Mesenchymal stem cell (in vitro differentiated cells and primary cell): ENCODE data around the gene NTN1.
A peak's percentile ranks its signal among the peaks of the same experiment; 100 is the strongest.

ENCODE experiments used
- DNase-seq: peaks from one replicate; pipeline ENCODE4 v3.0.0-alpha.2; 2013
- H2AFZ ChIP-seq: one replicate; pipeline ENCODE4 v1.6.1; 2013; ENCODE audit warnings: low read depth, mild to moderate bottlenecking, control low read depth, inconsistent platforms, low read length, moderate library complexity
- H2AK5ac ChIP-seq: 2 replicates; pipeline ENCODE4 v1.6.1; 2013; ENCODE audit warnings: low read length, moderate library complexity, mild to moderate bottlenecking, inconsistent platforms; ENCODE audit not compliant: severe bottlenecking
- H2BK120ac ChIP-seq: one replicate; pipeline ENCODE4 v1.6.1; 2013; ENCODE audit warnings: low read depth, mild to moderate bottlenecking, inconsistent platforms, low read length, moderate library complexity
- H2BK12ac ChIP-seq, 2 experiments: one replicate each; pipeline ENCODE4 v1.6.1; 2013; ENCODE audit warnings: inconsistent platforms in 2 of 2, low read length in 2 of 2, mild to moderate bottlenecking in 2 of 2, moderate library complexity in 2 of 2, control low read depth in 1 of 2
- H2BK15ac ChIP-seq: one replicate; pipeline ENCODE4 v1.6.1; 2013; ENCODE audit warnings: mild to moderate bottlenecking, low read depth, inconsistent platforms; ENCODE audit not compliant: poor library complexity, severe bottlenecking
- H2BK5ac ChIP-seq: 2 replicates; pipeline ENCODE4 v1.6.1; 2013; ENCODE audit warnings: low read depth, mild to moderate bottlenecking, low read length, control low read depth, inconsistent platforms; ENCODE audit not compliant: poor library complexity, severe bottlenecking
- H3K14ac ChIP-seq, 2 experiments: one replicate each; pipeline ENCODE4 v1.6.1; 2013; ENCODE audit warnings: inconsistent platforms in 2 of 2, low read length in 2 of 2, control low read depth in 1 of 2, mild to moderate bottlenecking in 1 of 2, moderate library complexity in 1 of 2
- H3K18ac ChIP-seq, 2 experiments: one replicate each; pipeline ENCODE4 v1.6.1; 2013; ENCODE audit warnings: inconsistent platforms in 2 of 2, low read length in 2 of 2, control low read depth in 1 of 2, low read depth in 1 of 2, mild to moderate bottlenecking in 1 of 2
- H3K23ac ChIP-seq, 2 experiments: one replicate each; pipeline ENCODE4 v1.6.1; 2013; ENCODE audit warnings: inconsistent platforms in 2 of 2, low read length in 2 of 2, mild to moderate bottlenecking in 2 of 2, moderate library complexity in 2 of 2, control low read depth in 1 of 2
- H3K27ac ChIP-seq: 2 replicates; pipeline ENCODE4 v1.5.1; 2013; ENCODE audit warnings: mild to moderate bottlenecking, moderate library complexity, low read length, control low read depth, inconsistent platforms; ENCODE audit not compliant: poor library complexity, severe bottlenecking
- H3K27me3 ChIP-seq, 2 experiments: 2 replicates each; pipeline versions ENCODE4 v1.6.1 to v1.7.0; 2013; ENCODE audit warnings: low read length in 2 of 2, mild to moderate bottlenecking in 2 of 2, moderate library complexity in 2 of 2, control low read depth in 1 of 2, inconsistent platforms in 1 of 2; ENCODE audit not compliant: control insufficient read depth in 1 of 2, insufficient read depth in 1 of 2
- H3K36me3 ChIP-seq, 2 experiments: 2 replicates each; pipeline versions ENCODE4 v1.6.1 to v1.7.0; 2013; ENCODE audit warnings: low read length in 2 of 2, control low read depth in 1 of 2, inconsistent platforms in 1 of 2, low read depth in 1 of 2, mild to moderate bottlenecking in 1 of 2; ENCODE audit not compliant: insufficient read depth in 2 of 2, control insufficient read depth in 1 of 2
- H3K4ac ChIP-seq, 2 experiments: one replicate each; pipeline ENCODE4 v1.6.1; 2013; ENCODE audit warnings: inconsistent platforms in 2 of 2, low read length in 2 of 2, mild to moderate bottlenecking in 2 of 2, moderate library complexity in 2 of 2, control low read depth in 1 of 2, low read depth in 1 of 2
- H3K4me1 ChIP-seq: 2 replicates; pipeline ENCODE4 v1.6.1; 2013; ENCODE audit warnings: low read depth, low read length, control low read depth; ENCODE audit not compliant: control insufficient read depth, insufficient read depth
- H3K4me2 ChIP-seq: 2 replicates; pipeline ENCODE4 v1.6.1; 2013; ENCODE audit warnings: low read length, mild to moderate bottlenecking, inconsistent platforms; ENCODE audit not compliant: poor library complexity, severe bottlenecking
- H3K4me3 ChIP-seq, 2 experiments: 2 replicates each; pipeline versions ENCODE4 v1.5.1 to v1.7.0; 2013; ENCODE audit warnings: low read length in 2 of 2, mild to moderate bottlenecking in 2 of 2, control low read depth in 1 of 2, low read depth in 1 of 2; ENCODE audit not compliant: insufficient read depth in 1 of 2
- H3K79me1 ChIP-seq: replicated peaks from 2 replicates; pipeline ENCODE4 v1.6.1; 2013; ENCODE audit warnings: mild to moderate bottlenecking, control low read depth, low read length, inconsistent platforms; ENCODE audit not compliant: poor library complexity, severe bottlenecking
- H3K9ac ChIP-seq: 2 replicates; pipeline ENCODE4 v1.7.0; 2013; ENCODE audit warnings: mild to moderate bottlenecking, low read length, moderate library complexity
- H3K9me3 ChIP-seq: 2 replicates; pipeline ENCODE4 v1.7.0; 2013; ENCODE audit warnings: mild to moderate bottlenecking, low read length; ENCODE audit not compliant: control insufficient read depth
- H4K8ac ChIP-seq: one replicate; pipeline ENCODE4 v1.6.1; 2013; ENCODE audit warnings: inconsistent platforms, mild to moderate bottlenecking, low read length, moderate library complexity
- H4K91ac ChIP-seq: one replicate; pipeline ENCODE4 v1.6.1; 2013; ENCODE audit warnings: mild to moderate bottlenecking, low read length, inconsistent platforms
- WGBS: methylation state at CpG from one replicate; pipeline ENCODE4 v1.1.7; 2013; ENCODE audit warnings: mixed read lengths; 5-methylcytosine and 5-hydroxymethylcytosine counted together

NTN1 gene

GRCh38 chr17:9203771-9204425, 182.6 kb downstream of the NTN1 start:
- Histone ChIP-seq H3K4ac (no peak overlapping the region), H2BK120ac (no peak overlapping the region), H2BK15ac (no peak overlapping the region), H3K14ac (no peak overlapping the region), H3K36me3 (no peaks in the 10 kb centered on the region), H2AFZ (no peak overlapping the region), H4K8ac (no peak overlapping the region), H2BK12ac (no peak overlapping the region), H3K23ac (no peak overlapping the region), H3K27ac (no peak overlapping the region), H4K91ac (no peak overlapping the region), H3K9ac (no peak overlapping the region), H2BK5ac (no peak overlapping the region), H3K4me2 (no peak overlapping the region), H3K79me1 (no peaks in the 10 kb centered on the region), H3K18ac (no peak overlapping the region), H2AK5ac (no peak overlapping the region), H3K27me3 (peaks cover 25 to 33% of the 10 kb centered on the region in 2 experiments), H3K9me3 (no peaks in the 10 kb centered on the region), H3K4me1 (no peaks in the 10 kb centered on the region), H3K4me3 (no peak overlapping the region)
- 84% methylated on average over 3 of the region's 3 CpGs for WGBS
- DNase-seq: no peak

- H3K79me1 ChIP-seq: no peaks in the 10 kb centered on the region
- no peak overlapping the region for H2AK5ac ChIP-seq
- no peaks in the 10 kb centered on the region for H3K36me3 ChIP-seq
- H2BK15ac ChIP-seq: no peak overlapping the region
- H4K8ac ChIP-seq: no peak overlapping the region
- H2BK120ac ChIP-seq: no peak overlapping the region
- no peak overlapping the region for H2BK12ac ChIP-seq
- no peak overlapping the region for H3K4me2 ChIP-seq
- DNase-seq: no peak
- no peak overlapping the region for H2BK5ac ChIP-seq
- H3K23ac ChIP-seq: no peak overlapping the region
- H3K4ac ChIP-seq: no peak overlapping the region
- H3K27me3 ChIP-seq: peaks cover 33 to 37% of the 10 kb centered on the region in 2 experiments
- H2AFZ ChIP-seq: no peak overlapping the region
- no peak overlapping the region for H3K14ac ChIP-seq
- H3K9me3 ChIP-seq: no peaks in the 10 kb centered on the region
- 77% methylated on average over 3 of the region's 5 CpGs for WGBS
- no peak overlapping the region for H3K18ac ChIP-seq
- H4K91ac ChIP-seq: no peak overlapping the region
- H3K4me1 ChIP-seq: no peaks in the 10 kb centered on the region
- H3K9ac ChIP-seq: no peak overlapping the region
- no peak overlapping the region for H3K27ac ChIP-seq
- H3K4me3 ChIP-seq: no peak overlapping the region
Observed at GRCh38 chr17:9204637-9205329, 183.5 kb downstream of the NTN1 start.

- H3K36me3 ChIP-seq: no peaks in the 10 kb centered on the region
- H4K91ac ChIP-seq: no peak overlapping the region
- no peak overlapping the region for H3K4me2 ChIP-seq
- no peak overlapping the region for H4K8ac ChIP-seq
- H3K4me1 ChIP-seq: peaks cover 2% of the 10 kb centered on the region
- no peak overlapping the region for H3K27ac ChIP-seq
- H3K18ac ChIP-seq: no peak overlapping the region
- H3K79me1 ChIP-seq: no peaks in the 10 kb centered on the region
- no peak overlapping the region for H3K9ac ChIP-seq
- no peak overlapping the region for H3K23ac ChIP-seq
- no peak overlapping the region for H2BK15ac ChIP-seq
- H2BK12ac ChIP-seq: no peak overlapping the region
- WGBS: 90% methylated on average over 14 of the region's 14 CpGs
- no peak overlapping the region for H3K14ac ChIP-seq
- H3K4me3 ChIP-seq: no peak overlapping the region
- H2AFZ ChIP-seq: no peak overlapping the region
- no peak overlapping the region for H2AK5ac ChIP-seq
- no peaks in the 10 kb centered on the region for H3K9me3 ChIP-seq
- H2BK5ac ChIP-seq: no peak overlapping the region
- H3K4ac ChIP-seq: no peak overlapping the region
- H3K27me3 ChIP-seq: peaks cover 29 to 37% of the 10 kb centered on the region in 2 experiments
- H2BK120ac ChIP-seq: no peak overlapping the region
- no peak for DNase-seq
Observed at GRCh38 chr17:9205520-9206409, 184.5 kb downstream of the NTN1 start.

- Histone ChIP-seq H3K4me3 (peak overlapping the region in 1 of 2 experiments; percentile 37), H2BK120ac (no peak overlapping the region)
Observed at GRCh38 chr17:9206410-9206703, 185.0 kb downstream of the NTN1 start.

More at GRCh38 chr17:9206410-9206703, 185.0 kb downstream of the NTN1 start:
- DNase-seq: no peak
- H2AFZ ChIP-seq: no peak overlapping the region
- 70% methylated on average over 7 of the region's 8 CpGs for WGBS
- H4K8ac ChIP-seq: no peak overlapping the region
- no peak overlapping the region for H3K18ac ChIP-seq
- no peak overlapping the region for H2BK5ac ChIP-seq
- no peak overlapping the region for H2BK15ac ChIP-seq
- no peak overlapping the region for H2AK5ac ChIP-seq
- H3K79me1 ChIP-seq: no peaks in the 10 kb centered on the region
- no peak overlapping the region for H3K14ac ChIP-seq
- H4K91ac ChIP-seq: no peak overlapping the region
- peaks cover 23 to 37% of the 10 kb centered on the region in 2 experiments for H3K27me3 ChIP-seq
- no peak overlapping the region for H3K4me2 ChIP-seq
- peak overlapping the region; percentile 55 for H3K9ac ChIP-seq
- H3K36me3 ChIP-seq: no peaks in the 10 kb centered on the region
- H2BK12ac ChIP-seq: no peak overlapping the region
- H3K23ac ChIP-seq: no peak overlapping the region
- no peak overlapping the region for H3K4ac ChIP-seq
- peaks cover 4% of the 10 kb centered on the region for H3K4me1 ChIP-seq
- no peaks in the 10 kb centered on the region for H3K9me3 ChIP-seq
- H3K27ac ChIP-seq: no peak overlapping the region
